IMR-90 (cell line): ENCODE data around the gene PAPPA. TPM values are rescaled to one million over a fixed set of nuclear protein-coding genes. Genes with fewer than 3 reads are reported as not detected.

Experiments
- ATAC-seq: fragments of 200-7000 bp; cut with Tn5 transposase; 2 replicates; pipeline ENCODE4 v1.9.1; 2020; ENCODE audit warnings: low read depth, mild to moderate bottlenecking, moderate library complexity
- BruUV-seq: library from RNA; stranded (reverse); fragments of 400-500 nt; replicated peaks from 2 replicates; lab custom pipeline; 2021; lab: Mats Ljungman, UMichigan
- CTCF ChIA-PET: fragments of 300-600 bp; formaldehyde crosslinking; extraction: SDS; loops from one replicate; lab custom pipeline; 2021; ENCODE audit warnings: antibody characterized with exemption; lab: Yijun Ruan, JAX
- POLR2A ChIA-PET: fragments of 300-600 bp; sonication (Branson Sonifier 250); formaldehyde crosslinking; loops from one replicate; lab custom pipeline; 2022; ENCODE audit warnings: antibody characterized with exemption; ENCODE audit not compliant: unreplicated experiment; lab: Charles Lee
- DNase-seq: peaks from one replicate; pipeline ENCODE4 v3.0.0; 2013
- H2AFZ ChIP-seq: replicated peaks from 2 replicates; pipeline ENCODE3; 2013; ENCODE audit warnings: low read length, mild to moderate bottlenecking; ENCODE audit not compliant: poor library complexity
- H2AK5ac ChIP-seq: 2 replicates; pipeline ENCODE4 v1.6.1; 2013; ENCODE audit warnings: low read depth, low read length, inconsistent platforms
- H2AK9ac ChIP-seq: replicated peaks from 2 replicates; pipeline ENCODE3; 2013; ENCODE audit warnings: mild to moderate bottlenecking, low read depth, low read length, moderate library complexity; ENCODE audit not compliant: poor library complexity
- H2BK120ac ChIP-seq: 2 replicates; pipeline ENCODE4 v1.6.1; 2013; ENCODE audit warnings: low read depth, low read length, inconsistent platforms
- H2BK15ac ChIP-seq: 3 replicates; pipeline ENCODE4 v1.6.1; 2013; ENCODE audit warnings: low read depth, low read length, inconsistent platforms
- H2BK20ac ChIP-seq: 2 replicates; pipeline ENCODE4 v1.6.1; 2013; ENCODE audit warnings: low read depth, mild to moderate bottlenecking, inconsistent platforms, low read length, moderate library complexity
- H2BK5ac ChIP-seq: 2 replicates; pipeline ENCODE4 v1.6.1; 2013; ENCODE audit warnings: mild to moderate bottlenecking, low read depth, low read length, inconsistent platforms; ENCODE audit not compliant: poor library complexity, severe bottlenecking
- H3K14ac ChIP-seq: replicated peaks from 2 replicates; pipeline ENCODE4 v1.6.1; 2013; ENCODE audit warnings: low read depth, low read length, inconsistent platforms
- H3K18ac ChIP-seq: 2 replicates; pipeline ENCODE4 v1.6.1; 2013; ENCODE audit warnings: low read depth, low read length, control low read depth
- H3K23ac ChIP-seq: 2 replicates; pipeline ENCODE4 v1.6.1; 2013; ENCODE audit warnings: low read depth, low read length, inconsistent platforms
- H3K27ac ChIP-seq: 2 replicates; pipeline ENCODE4 v1.5.1; 2013; ENCODE audit warnings: mild to moderate bottlenecking, control low read depth, low read length; ENCODE audit not compliant: insufficient read depth
- H3K27me3 ChIP-seq: 2 replicates; pipeline ENCODE4 v1.6.1; 2013; ENCODE audit warnings: low read length; ENCODE audit not compliant: control insufficient read depth, insufficient read depth
- H3K36me3 ChIP-seq: 2 replicates; pipeline ENCODE4 v1.6.1; 2013; ENCODE audit warnings: low read length, mixed read lengths; ENCODE audit not compliant: control insufficient read depth, insufficient read depth
- H3K4ac ChIP-seq: 2 replicates; pipeline ENCODE4 v1.6.1; 2013; ENCODE audit warnings: low read depth, low read length, inconsistent platforms
- H3K4me1 ChIP-seq: 2 replicates; pipeline ENCODE4 v1.6.1; 2013; ENCODE audit warnings: low read length, mixed read lengths; ENCODE audit not compliant: control insufficient read depth, insufficient read depth
- H3K4me2 ChIP-seq: 2 replicates; pipeline ENCODE4 v1.6.1; 2013; ENCODE audit warnings: low read depth, mild to moderate bottlenecking, control low read depth, low read length, moderate library complexity
- H3K4me3 ChIP-seq: 2 replicates; pipeline ENCODE4 v1.5.1; 2013; ENCODE audit warnings: low read depth, mild to moderate bottlenecking, control low read depth, low read length, moderate library complexity; ENCODE audit not compliant: insufficient read depth
- H3K56ac ChIP-seq: 2 replicates; pipeline ENCODE4 v1.6.1; 2013; ENCODE audit warnings: low read length, inconsistent platforms; ENCODE audit not compliant: insufficient read depth; ENCODE audit errors: extremely low read depth
- H3K79me1 ChIP-seq, 2 experiments: 2 replicates each; pipeline ENCODE4 v1.6.1; 2013; ENCODE audit warnings: low read length in 2 of 2, inconsistent platforms in 1 of 2, low read depth in 1 of 2
- H3K9ac ChIP-seq: 2 replicates; pipeline ENCODE4 v1.6.1; 2013; ENCODE audit warnings: low read depth, low read length, control low read depth
- H3K9me1 ChIP-seq: 2 replicates; pipeline ENCODE4 v1.6.1; 2013; ENCODE audit warnings: low read length, inconsistent platforms; ENCODE audit not compliant: insufficient read depth
- H3K9me3 ChIP-seq: 2 replicates; pipeline ENCODE4 v1.6.1; 2013; ENCODE audit warnings: low read length; ENCODE audit not compliant: control insufficient read depth, insufficient read depth
- H4K20me1 ChIP-seq: 2 replicates; pipeline ENCODE4 v1.6.1; 2013; ENCODE audit warnings: low read length, inconsistent platforms; ENCODE audit not compliant: insufficient read depth
- H4K5ac ChIP-seq: 2 replicates; pipeline ENCODE4 v1.6.1; 2013; ENCODE audit warnings: mild to moderate bottlenecking, low read depth, low read length, control low read depth
- H4K8ac ChIP-seq, 2 experiments: 2 replicates each; pipeline ENCODE4 v1.6.1; 2013; ENCODE audit warnings: low read depth in 2 of 2, low read length in 2 of 2, control low read depth in 1 of 2, inconsistent platforms in 1 of 2
- H4K91ac ChIP-seq: 2 replicates; pipeline ENCODE4 v1.6.1; 2013; ENCODE audit warnings: low read depth, low read length, inconsistent platforms; ENCODE audit not compliant: insufficient read depth
- CEBPB ChIP-seq: IDR thresholded peaks from 2 replicates; pipeline ENCODE4 v1.6.1; 2012; ENCODE audit warnings: low read depth, low read length, improper control_type of control experiment
- WGBS, 2 experiments: methylation state at CpG; one replicate each; pipeline versions ENCODE4 v1.1.5 to v1.1.7; 2013; ENCODE audit warnings: missing lambda C conversion rate in 2 of 2; ENCODE audit not compliant: insufficient read length in 1 of 2; ENCODE audit errors: extremely low coverage in 2 of 2; 5-methylcytosine and 5-hydroxymethylcytosine counted together
- dilution Hi-C: fragments of 300-500 bp; cut with HindIII; formaldehyde crosslinking; loops from one replicate; pipeline ENCODE4 v1.14.3; 2018; ENCODE audit warnings: low sequenced_read_pairs; ENCODE audit not compliant: unreplicated experiment
- in situ Hi-C: fragments of 300-500 bp; cut with MboI; formaldehyde crosslinking; loops from 3 replicates; pipeline ENCODE4 v1.14.3; 2019; ENCODE audit warnings: low sequenced_read_pairs, inconsistent platforms, mixed read lengths
- intact Hi-C: fragments of 100-400 bp; cut with micrococcal nuclease; formaldehyde crosslinking; loops from 2 replicates; pipeline ENCODE4 v1.10.0; 2022
- polyA plus RNA-seq, 3 experiments: library from polyadenylated mRNA; depleted of rRNA; stranded (reverse); fragments of >200 nt; gene quantifications; 2 replicates each; pipeline ENCODE4 v1.2.3, GENCODE V29; 2012; ENCODE audit warnings: low replicate concordance in 1 of 3
- total RNA-seq: library from RNA; depleted of rRNA; stranded (reverse); fragments of >200 nt; gene quantifications from 2 replicates; pipeline ENCODE4 v1.2.3, GENCODE V29; 2012
- TF ChIP-seq, protein P1 (sequence below): fragments of 150-350 bp; IDR thresholded peaks from 2 replicates; pipeline ENCODE4 v1.6.1; 2017; ENCODE audit warnings: mild to moderate bottlenecking, antibody characterized with exemption, low read length, low read depth

The PAPPA gene
- total and polyA plus RNA-seq, 2 of the 4 experiments (the other 2 are of a cell fraction), result 8.3 to 12.4 TPM

- H3K23ac ChIP-seq, result no peak overlapping the region
- H2BK15ac ChIP-seq, result no peak overlapping the region
- peak; percentile 47 for DNase-seq
- peaks cover 8% of the 10 kb centered on the region; the same call in 1 of the 2 replicates for H3K9me1 ChIP-seq
- peaks cover 73% of the 10 kb centered on the region for H3K36me3 ChIP-seq
- ATAC-seq, result peak; percentile 58
- H2BK20ac ChIP-seq, result no peak overlapping the region
- no peaks in the 10 kb centered on the region for H3K4me1 ChIP-seq
- H2BK120ac ChIP-seq, result no peak overlapping the region
- H3K18ac ChIP-seq, result no peak overlapping the region
- dilution Hi-C loops (no loop called here), intact Hi-C loops (loop anchor here (5.0 kb wide), 1 partner anchor 751 kb away; no protein-coding TSS in a partner anchor), in situ Hi-C loops (no loop called here)
- no peak overlapping the region for H3K14ac ChIP-seq
- no peaks in the 10 kb centered on the region for H4K20me1 ChIP-seq
- H4K8ac ChIP-seq, result no peak overlapping the region
- TF ChIP-seq, protein P1, sequence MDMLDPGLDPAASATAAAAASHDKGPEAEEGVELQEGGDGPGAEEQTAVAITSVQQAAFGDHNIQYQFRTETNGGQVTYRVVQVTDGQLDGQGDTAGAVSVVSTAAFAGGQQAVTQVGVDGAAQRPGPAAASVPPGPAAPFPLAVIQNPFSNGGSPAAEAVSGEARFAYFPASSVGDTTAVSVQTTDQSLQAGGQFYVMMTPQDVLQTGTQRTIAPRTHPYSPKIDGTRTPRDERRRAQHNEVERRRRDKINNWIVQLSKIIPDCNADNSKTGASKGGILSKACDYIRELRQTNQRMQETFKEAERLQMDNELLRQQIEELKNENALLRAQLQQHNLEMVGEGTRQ, result no peak
- 0 out of 2 replicates have a peak, but pooled peaks have one; percentile 13 for TF ChIP-seq CEBPB
- CTCF ChIA-PET, result no interaction called here
- no peak overlapping the region for H3K4me3 ChIP-seq
- H2AFZ ChIP-seq, result no peak overlapping the region
- H3K4me2 ChIP-seq, result no peak overlapping the region
- no peak overlapping the region for H3K9ac ChIP-seq
- H2AK9ac ChIP-seq, result no peak overlapping the region
- no TSS peak for BruUV-seq
- POLR2A ChIA-PET, result no interaction called here
- H3K4ac ChIP-seq, result no peak overlapping the region
- no CpG with 5 or more reads among the region's 2 CpGs for WGBS, 2 experiments
- no peaks in the 10 kb centered on the region for H3K79me1 ChIP-seq
- no peak overlapping the region for H4K91ac ChIP-seq
- no peak overlapping the region for H2BK5ac ChIP-seq
- no peak overlapping the region for H4K5ac ChIP-seq
- no peak overlapping the region for H3K56ac ChIP-seq
- no peak overlapping the region for H3K27ac ChIP-seq
- no peaks in the 10 kb centered on the region for H3K27me3 ChIP-seq
- no peak overlapping the region for H2AK5ac ChIP-seq
- no peaks in the 10 kb centered on the region for H3K9me3 ChIP-seq
Measured at GRCh38 chr9:116342941-116343340, 189.3 kb downstream of the PAPPA start.
